Measurements from ENCODE around the gene GRIA1. TPM values are rescaled to one million over a fixed set of nuclear protein-coding genes. Genes with fewer than 3 reads are reported as not detected.

GRIA1 gene
- total and polyA plus RNA-seq, 4 donors: 21.4 to 50.9 (median 48.6) TPM

DNA sequence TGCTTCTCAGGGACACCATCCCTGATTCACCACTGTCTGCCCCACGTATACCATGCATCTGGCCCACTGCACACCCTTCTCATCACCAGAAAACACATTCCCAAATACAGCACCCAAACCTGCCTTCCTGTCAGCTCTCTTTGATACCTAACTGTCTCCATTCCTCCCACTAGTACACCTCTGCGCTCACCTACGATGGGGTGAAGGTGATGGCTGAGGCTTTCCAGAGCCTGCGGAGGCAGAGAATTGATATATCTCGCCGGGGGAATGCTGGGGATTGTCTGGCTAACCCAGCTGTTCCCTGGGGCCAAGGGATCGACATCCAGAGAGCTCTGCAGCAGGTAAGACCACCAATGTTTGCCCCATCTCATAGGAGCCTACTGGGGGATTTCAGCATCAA lies 186.4 kb downstream of the GRIA1 start:
- no peaks in the 10 kb centered on the region for H3K9me3 ChIP-seq (ENCODE audit: control insufficient read depth, insufficient read depth, low read length)
- no peaks in the 10 kb centered on the region for H3K27me3 ChIP-seq (ENCODE audit: control insufficient read depth, insufficient read depth, low read length)
- WGBS (ENCODE audit: insufficient coverage): 80% methylated on average over 2 of the region's 7 CpGs
- H3K36me3 ChIP-seq (ENCODE audit: control insufficient read depth, insufficient read depth, low read length): peaks cover 3% of the 10 kb centered on the region
- H3K27ac ChIP-seq (ENCODE audit: low read depth, low read length): no peak overlapping the region
- no peak overlapping the region for H3K4me3 ChIP-seq (ENCODE audit: low read depth, low read length)
- peaks cover 9% of the 10 kb centered on the region for H3K4me1 ChIP-seq (ENCODE audit: control insufficient read depth, insufficient read depth, low read length)
- no peak for DNase-seq (ENCODE audit: low read depth in 4 of 6, low spot score in 6 of 6)

DNA sequence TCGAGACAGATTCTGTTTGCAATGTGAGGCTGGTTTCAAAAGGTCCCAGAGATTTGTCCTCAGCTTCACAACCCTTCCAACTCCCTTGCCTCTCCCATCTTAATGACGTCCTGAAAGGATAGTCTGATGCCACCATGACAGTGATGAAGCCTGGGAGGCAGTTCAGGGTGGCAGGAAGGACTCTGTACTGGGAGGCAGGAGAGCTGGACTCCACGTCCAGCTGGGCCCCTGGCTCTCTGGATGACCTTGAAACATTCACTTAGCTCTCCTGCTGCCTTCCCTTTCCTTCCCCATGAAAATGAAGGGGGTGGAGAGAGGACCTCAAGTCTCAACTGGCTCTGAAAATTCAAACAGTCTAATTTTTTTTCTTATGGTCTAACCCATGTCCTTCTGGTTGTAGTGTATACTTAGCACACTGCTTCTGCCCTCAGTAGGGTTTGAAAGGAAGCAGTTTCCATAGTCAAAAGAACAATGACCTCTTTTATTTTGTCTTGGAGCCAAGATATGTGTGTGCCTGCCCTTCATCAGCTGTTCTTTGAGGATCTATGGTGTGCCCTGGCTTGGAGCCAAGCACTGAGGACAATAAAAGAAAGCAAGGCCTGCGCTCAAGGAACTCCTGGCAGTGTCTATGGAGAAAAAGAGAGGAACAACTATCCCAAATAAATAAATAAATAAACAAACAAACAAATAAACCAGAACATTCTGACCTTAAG lies 188.3 kb downstream of the GRIA1 start:
- Histone ChIP-seq H3K27ac (ENCODE audit: low read depth, low read length) (no peak overlapping the region), H3K4me3 (ENCODE audit: low read depth, low read length) (no peak overlapping the region), H3K4me1 (ENCODE audit: control insufficient read depth, insufficient read depth, low read length) (peaks cover 9% of the 10 kb centered on the region), H3K9me3 (ENCODE audit: control insufficient read depth, insufficient read depth, low read length) (no peaks in the 10 kb centered on the region), H3K27me3 (ENCODE audit: control insufficient read depth, insufficient read depth, low read length) (no peaks in the 10 kb centered on the region), H3K36me3 (ENCODE audit: control insufficient read depth, insufficient read depth, low read length) (peaks cover 3% of the 10 kb centered on the region)
- DNase-seq (ENCODE audit: low read depth in 4 of 6, low spot score in 6 of 6): peak in 2 of 6 donors; percentile 34 to 39
- WGBS (ENCODE audit: insufficient coverage): 38% methylated on average over 2 of the region's 4 CpGs

DNA sequence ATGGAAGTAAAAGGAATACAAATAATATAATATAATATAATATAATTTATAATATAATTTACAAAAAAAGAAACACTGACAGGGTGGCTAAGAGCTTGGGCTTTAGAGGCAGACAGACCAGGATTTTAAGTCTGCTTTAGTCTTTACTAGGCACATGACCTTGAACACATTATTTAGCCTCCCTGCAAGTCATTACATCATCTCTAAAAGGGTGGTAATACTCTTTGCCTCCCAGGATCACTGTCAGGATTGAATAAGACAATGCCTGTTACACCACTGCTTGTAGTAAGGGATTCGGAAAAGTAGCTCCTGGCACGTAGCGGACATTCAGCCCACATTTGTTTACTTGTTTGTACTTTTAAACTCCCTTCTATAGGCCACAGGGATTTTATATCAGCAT lies 199.8 kb downstream of the GRIA1 start:
- no peak overlapping the region for H3K4me3 ChIP-seq (ENCODE audit: low read depth, low read length)
- H3K9me3 ChIP-seq (ENCODE audit: control insufficient read depth, insufficient read depth, low read length): no peaks in the 10 kb centered on the region
- H3K27ac ChIP-seq (ENCODE audit: low read depth, low read length): no peak overlapping the region
- no peaks in the 10 kb centered on the region for H3K27me3 ChIP-seq (ENCODE audit: control insufficient read depth, insufficient read depth, low read length)
- H3K36me3 ChIP-seq (ENCODE audit: control insufficient read depth, insufficient read depth, low read length): peaks cover 4% of the 10 kb centered on the region
- no CpG with 5 or more reads among the region's 3 CpGs for WGBS (ENCODE audit: insufficient coverage)
- H3K4me1 ChIP-seq (ENCODE audit: control insufficient read depth, insufficient read depth, low read length): no peaks in the 10 kb centered on the region
- DNase-seq (ENCODE audit: low read depth in 4 of 6, low spot score in 6 of 6): no peak

DNA sequence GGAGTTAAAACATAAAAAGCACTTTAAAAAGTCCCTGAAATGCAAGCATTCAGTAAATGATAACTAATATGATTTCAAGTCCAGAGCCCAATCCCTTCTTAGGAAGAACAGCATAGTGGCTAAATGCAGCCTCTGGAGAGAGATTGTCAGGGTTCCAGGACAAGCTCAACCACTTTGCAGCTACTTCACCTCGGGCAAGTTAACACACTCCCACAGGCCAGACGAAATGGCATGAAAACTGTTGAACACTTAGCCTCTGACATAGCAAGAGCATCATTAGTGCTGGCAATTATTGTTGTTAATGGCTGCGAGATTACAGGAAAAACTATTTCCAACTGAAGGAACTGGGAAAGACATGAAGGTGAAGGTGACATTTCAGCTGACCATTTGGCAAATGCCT lies 205.8 kb downstream of the GRIA1 start:
- H3K27me3 ChIP-seq (ENCODE audit: control insufficient read depth, insufficient read depth, low read length): no peaks in the 10 kb centered on the region
- H3K9me3 ChIP-seq (ENCODE audit: control insufficient read depth, insufficient read depth, low read length): no peaks in the 10 kb centered on the region
- whole genome bisulfite sequencing (ENCODE audit: insufficient coverage): 67% methylated on average over 2 of the region's 3 CpGs
- H3K4me3 ChIP-seq (ENCODE audit: low read depth, low read length): no peak overlapping the region
- H3K36me3 ChIP-seq (ENCODE audit: control insufficient read depth, insufficient read depth, low read length): peaks cover 3% of the 10 kb centered on the region
- H3K4me1 ChIP-seq (ENCODE audit: control insufficient read depth, insufficient read depth, low read length): no peaks in the 10 kb centered on the region
- no peak overlapping the region for H3K27ac ChIP-seq (ENCODE audit: low read depth, low read length)
- DNase-seq (ENCODE audit: low read depth in 4 of 6, low spot score in 6 of 6): no peak

DNA sequence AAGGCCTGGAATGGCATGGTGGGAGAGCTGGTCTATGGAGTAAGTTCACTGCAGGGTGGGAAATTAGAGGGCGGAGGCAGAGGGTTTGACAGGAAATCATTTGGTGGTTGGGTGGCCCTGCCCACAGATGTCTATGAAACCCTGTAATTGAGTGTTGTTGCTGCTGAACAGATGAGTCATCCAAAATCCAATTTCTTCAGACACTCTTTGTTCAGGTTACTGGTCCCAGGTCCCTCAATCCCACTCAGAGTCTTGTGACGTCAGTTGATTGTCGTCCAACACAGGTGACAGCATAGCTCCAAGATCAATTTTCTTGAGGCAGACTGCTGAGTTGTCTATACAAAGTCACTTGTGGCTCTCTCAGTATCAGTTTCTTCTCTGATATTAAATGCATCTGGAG lies 208.6 kb downstream of the GRIA1 start:
- H3K27ac ChIP-seq (ENCODE audit: low read depth, low read length): no peak overlapping the region
- WGBS (ENCODE audit: insufficient coverage): 64% methylated on average over 2 of the region's 3 CpGs
- H3K4me3 ChIP-seq (ENCODE audit: low read depth, low read length): no peak overlapping the region
- no peaks in the 10 kb centered on the region for H3K9me3 ChIP-seq (ENCODE audit: control insufficient read depth, insufficient read depth, low read length)
- peaks cover 3% of the 10 kb centered on the region for H3K36me3 ChIP-seq (ENCODE audit: control insufficient read depth, insufficient read depth, low read length)
- no peaks in the 10 kb centered on the region for H3K27me3 ChIP-seq (ENCODE audit: control insufficient read depth, insufficient read depth, low read length)
- DNase-seq (ENCODE audit: low read depth in 4 of 6, low spot score in 6 of 6): no peak
- no peaks in the 10 kb centered on the region for H3K4me1 ChIP-seq (ENCODE audit: control insufficient read depth, insufficient read depth, low read length)

DNA sequence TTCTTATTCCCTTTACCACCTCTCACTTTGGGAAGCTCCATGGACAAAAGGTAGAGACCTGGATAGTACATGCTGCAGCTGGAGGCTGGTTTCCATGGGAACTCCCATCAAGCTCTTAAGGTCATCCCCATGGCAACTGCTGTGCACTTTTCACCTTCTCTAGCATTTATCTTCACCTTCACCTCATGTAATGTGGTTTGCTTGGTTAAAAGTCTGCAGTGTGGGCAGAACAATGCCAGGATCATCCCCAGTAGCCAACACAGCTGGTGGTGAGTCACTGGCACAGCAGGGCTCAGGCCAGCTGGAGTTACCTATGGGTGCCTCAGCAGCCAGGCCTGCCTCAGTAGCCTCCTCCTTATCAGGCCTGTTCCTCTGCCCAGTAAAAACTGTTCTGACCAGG lies 210.5 kb downstream of the GRIA1 start:
- Histone ChIP-seq H3K4me1 (ENCODE audit: control insufficient read depth, insufficient read depth, low read length) (no peaks in the 10 kb centered on the region), H3K27ac (ENCODE audit: low read depth, low read length) (no peak overlapping the region), H3K36me3 (ENCODE audit: control insufficient read depth, insufficient read depth, low read length) (peaks cover 3% of the 10 kb centered on the region), H3K9me3 (ENCODE audit: control insufficient read depth, insufficient read depth, low read length) (no peaks in the 10 kb centered on the region), H3K27me3 (ENCODE audit: control insufficient read depth, insufficient read depth, low read length) (no peaks in the 10 kb centered on the region), H3K4me3 (ENCODE audit: low read depth, low read length) (no peak overlapping the region)
- DNase-seq (ENCODE audit: low read depth in 4 of 6, low spot score in 6 of 6): peak in 1 of 6 donors; percentile 30

DNA sequence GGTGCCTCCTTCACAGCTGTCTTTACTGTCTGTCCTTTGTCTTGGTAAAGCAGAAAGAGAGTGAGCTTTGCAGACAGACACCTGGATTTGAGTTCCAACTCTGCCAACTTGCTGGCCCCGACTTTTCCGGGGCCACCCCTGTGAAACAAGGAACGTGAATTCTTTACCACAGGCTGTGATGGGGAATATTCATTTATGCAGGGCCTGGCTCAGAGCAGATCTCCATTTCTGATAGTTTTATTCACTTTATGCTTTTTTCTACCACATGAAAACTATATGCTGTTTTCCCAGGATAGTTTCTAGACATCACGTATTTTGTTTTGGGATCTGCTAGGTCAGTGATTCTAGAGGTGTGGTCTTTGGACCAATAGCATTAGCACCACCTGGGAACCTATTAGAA lies 211.8 kb downstream of the GRIA1 start:
- H3K36me3 ChIP-seq (ENCODE audit: control insufficient read depth, insufficient read depth, low read length): peaks cover 3% of the 10 kb centered on the region
- H3K4me3 ChIP-seq (ENCODE audit: low read depth, low read length): no peak overlapping the region
- no peaks in the 10 kb centered on the region for H3K9me3 ChIP-seq (ENCODE audit: control insufficient read depth, insufficient read depth, low read length)
- WGBS (ENCODE audit: insufficient coverage): no CpG with 5 or more reads among the region's 4 CpGs
- H3K27ac ChIP-seq (ENCODE audit: low read depth, low read length): no peak overlapping the region
- no peaks in the 10 kb centered on the region for H3K27me3 ChIP-seq (ENCODE audit: control insufficient read depth, insufficient read depth, low read length)
- H3K4me1 ChIP-seq (ENCODE audit: control insufficient read depth, insufficient read depth, low read length): no peaks in the 10 kb centered on the region
- no peak for DNase-seq (ENCODE audit: low read depth in 4 of 6, low spot score in 6 of 6)

DNA sequence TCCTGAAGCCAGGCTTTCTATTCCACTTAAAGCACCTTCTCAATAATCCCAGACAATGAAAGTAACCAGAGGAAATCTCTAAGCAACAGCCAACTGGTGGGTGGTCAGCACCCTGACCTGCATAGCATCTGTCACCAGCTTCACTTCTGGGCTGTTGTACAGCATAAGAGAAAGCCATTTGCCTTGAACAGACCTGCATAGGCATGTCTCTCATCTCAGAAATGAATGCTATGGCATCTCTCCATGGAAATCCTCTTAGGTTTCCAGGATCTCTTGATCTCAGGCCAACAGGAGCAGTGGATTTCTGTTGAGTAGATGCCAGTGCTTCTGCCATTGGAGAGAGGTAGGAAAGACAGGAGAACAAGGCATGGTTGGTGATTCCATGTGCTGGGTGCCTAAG lies 213.6 kb downstream of the GRIA1 start:
- Histone ChIP-seq H3K27ac (ENCODE audit: low read depth, low read length) (no peak overlapping the region), H3K4me3 (ENCODE audit: low read depth, low read length) (no peak overlapping the region), H3K36me3 (ENCODE audit: control insufficient read depth, insufficient read depth, low read length) (no peaks in the 10 kb centered on the region), H3K4me1 (ENCODE audit: control insufficient read depth, insufficient read depth, low read length) (no peaks in the 10 kb centered on the region), H3K9me3 (ENCODE audit: control insufficient read depth, insufficient read depth, low read length) (no peaks in the 10 kb centered on the region), H3K27me3 (ENCODE audit: control insufficient read depth, insufficient read depth, low read length) (no peaks in the 10 kb centered on the region)
- no peak for DNase-seq (ENCODE audit: low read depth in 4 of 6, low spot score in 6 of 6)

DNA sequence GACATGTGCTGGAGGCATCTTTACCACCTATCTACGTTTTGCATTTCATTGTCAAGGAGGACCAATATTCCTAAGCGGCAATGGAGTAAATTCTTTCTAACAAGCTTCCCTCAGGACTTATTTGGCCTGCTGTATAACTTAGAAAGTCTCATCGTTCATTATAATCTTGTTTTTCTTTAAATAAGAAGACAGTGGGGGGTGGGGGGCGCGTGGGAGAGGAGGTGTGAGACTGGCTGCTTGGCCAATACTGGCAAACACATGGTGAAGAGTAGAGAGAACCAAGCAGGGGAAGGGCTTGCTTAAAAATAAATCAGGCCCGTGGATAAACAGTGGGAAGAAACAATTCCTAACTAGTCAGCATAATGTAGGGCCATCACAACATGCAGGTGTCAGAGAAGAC lies 217.2 kb downstream of the GRIA1 start:
- Histone ChIP-seq H3K36me3 (ENCODE audit: control insufficient read depth, insufficient read depth, low read length) (no peaks in the 10 kb centered on the region), H3K27me3 (ENCODE audit: control insufficient read depth, insufficient read depth, low read length) (no peaks in the 10 kb centered on the region), H3K4me1 (ENCODE audit: control insufficient read depth, insufficient read depth, low read length) (no peaks in the 10 kb centered on the region), H3K27ac (ENCODE audit: low read depth, low read length) (no peak overlapping the region), H3K4me3 (ENCODE audit: low read depth, low read length) (no peak overlapping the region), H3K9me3 (ENCODE audit: control insufficient read depth, insufficient read depth, low read length) (no peaks in the 10 kb centered on the region)
- WGBS (ENCODE audit: insufficient coverage): 88% methylated on average over 2 of the region's 6 CpGs
- no peak for DNase-seq (ENCODE audit: low read depth in 4 of 6, low spot score in 6 of 6)

DNA sequence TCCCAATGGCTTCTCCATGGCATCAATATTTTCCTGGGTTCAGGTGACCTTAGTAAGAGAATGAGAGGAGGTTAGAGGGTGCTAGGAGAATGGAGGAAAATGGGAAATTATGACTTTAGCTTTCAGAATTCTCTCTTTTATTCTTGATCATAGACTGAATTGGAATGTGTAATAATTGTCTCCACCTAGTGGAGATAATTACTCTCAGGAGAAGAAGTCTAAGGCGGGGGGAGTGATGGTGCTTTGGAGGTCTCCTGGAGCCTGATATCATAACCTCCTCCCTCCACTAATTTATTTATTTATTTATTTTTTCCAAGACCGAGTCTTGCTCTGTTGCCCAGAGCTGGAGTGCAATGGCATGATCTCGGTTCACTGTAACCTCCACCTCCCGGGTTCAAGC lies 221.3 kb downstream of the GRIA1 start:
- 100% methylated on average over 3 of the region's 4 CpGs for WGBS (ENCODE audit: insufficient coverage)
- no peak for DNase-seq (ENCODE audit: low read depth in 4 of 6, low spot score in 6 of 6)
- Histone ChIP-seq H3K27ac (ENCODE audit: low read depth, low read length) (no peak overlapping the region), H3K27me3 (ENCODE audit: control insufficient read depth, insufficient read depth, low read length) (no peaks in the 10 kb centered on the region), H3K4me3 (ENCODE audit: low read depth, low read length) (no peak overlapping the region), H3K36me3 (ENCODE audit: control insufficient read depth, insufficient read depth, low read length) (no peaks in the 10 kb centered on the region), H3K9me3 (ENCODE audit: control insufficient read depth, insufficient read depth, low read length) (no peaks in the 10 kb centered on the region), H3K4me1 (ENCODE audit: control insufficient read depth, insufficient read depth, low read length) (no peaks in the 10 kb centered on the region)

Measured in spinal cord (tissue), 10 donors.